ENCODE data around the gene PELI1.

DNA sequence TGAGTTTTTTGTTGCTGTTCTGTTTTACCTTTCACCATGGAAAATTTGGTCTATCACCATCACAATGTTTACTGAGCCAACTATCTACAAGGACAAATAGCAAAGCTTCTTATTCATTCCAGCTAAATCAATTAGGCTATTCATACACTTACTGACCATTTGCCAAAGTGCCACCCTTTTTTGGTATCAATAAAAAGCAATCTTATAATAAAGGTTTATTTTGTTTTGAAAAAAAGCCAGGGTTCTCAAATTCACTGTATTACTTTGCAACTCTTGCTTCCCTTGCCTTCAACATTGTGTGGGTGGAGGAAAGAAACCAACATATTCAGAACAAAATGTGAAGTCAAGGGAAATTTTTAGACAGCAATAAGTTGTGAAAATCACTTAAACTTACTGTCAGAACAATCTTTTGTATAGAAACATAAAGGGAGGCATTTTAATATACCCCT, 15.3 kb downstream of the PELI1 start:
- TF ChIP-seq, protein P1, sequence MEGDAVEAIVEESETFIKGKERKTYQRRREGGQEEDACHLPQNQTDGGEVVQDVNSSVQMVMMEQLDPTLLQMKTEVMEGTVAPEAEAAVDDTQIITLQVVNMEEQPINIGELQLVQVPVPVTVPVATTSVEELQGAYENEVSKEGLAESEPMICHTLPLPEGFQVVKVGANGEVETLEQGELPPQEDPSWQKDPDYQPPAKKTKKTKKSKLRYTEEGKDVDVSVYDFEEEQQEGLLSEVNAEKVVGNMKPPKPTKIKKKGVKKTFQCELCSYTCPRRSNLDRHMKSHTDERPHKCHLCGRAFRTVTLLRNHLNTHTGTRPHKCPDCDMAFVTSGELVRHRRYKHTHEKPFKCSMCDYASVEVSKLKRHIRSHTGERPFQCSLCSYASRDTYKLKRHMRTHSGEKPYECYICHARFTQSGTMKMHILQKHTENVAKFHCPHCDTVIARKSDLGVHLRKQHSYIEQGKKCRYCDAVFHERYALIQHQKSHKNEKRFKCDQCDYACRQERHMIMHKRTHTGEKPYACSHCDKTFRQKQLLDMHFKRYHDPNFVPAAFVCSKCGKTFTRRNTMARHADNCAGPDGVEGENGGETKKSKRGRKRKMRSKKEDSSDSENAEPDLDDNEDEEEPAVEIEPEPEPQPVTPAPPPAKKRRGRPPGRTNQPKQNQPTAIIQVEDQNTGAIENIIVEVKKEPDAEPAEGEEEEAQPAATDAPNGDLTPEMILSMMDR (IDR thresholded peaks at IDR 0.05), result no peak
- no peak for TF ChIP-seq POLR2AphosphoS5 (IDR thresholded peaks at IDR 0.05)

Measured in upper lobe of left lung (tissue), 4 donors.